Measurements from ENCODE around the gene ABI1. TPM values are rescaled to one million over a fixed set of nuclear protein-coding genes. Genes with fewer than 3 reads are reported as not detected.
"Not testable (repeated sequence)": the region's sequence is repeated elsewhere in the genome, so short reads cannot be mapped to it uniquely, and the experiment has no call there.

The ABI1 gene
- total RNA-seq (ENCODE audit: insufficient read depth, low replicate concordance): 87.2 TPM

DNA sequence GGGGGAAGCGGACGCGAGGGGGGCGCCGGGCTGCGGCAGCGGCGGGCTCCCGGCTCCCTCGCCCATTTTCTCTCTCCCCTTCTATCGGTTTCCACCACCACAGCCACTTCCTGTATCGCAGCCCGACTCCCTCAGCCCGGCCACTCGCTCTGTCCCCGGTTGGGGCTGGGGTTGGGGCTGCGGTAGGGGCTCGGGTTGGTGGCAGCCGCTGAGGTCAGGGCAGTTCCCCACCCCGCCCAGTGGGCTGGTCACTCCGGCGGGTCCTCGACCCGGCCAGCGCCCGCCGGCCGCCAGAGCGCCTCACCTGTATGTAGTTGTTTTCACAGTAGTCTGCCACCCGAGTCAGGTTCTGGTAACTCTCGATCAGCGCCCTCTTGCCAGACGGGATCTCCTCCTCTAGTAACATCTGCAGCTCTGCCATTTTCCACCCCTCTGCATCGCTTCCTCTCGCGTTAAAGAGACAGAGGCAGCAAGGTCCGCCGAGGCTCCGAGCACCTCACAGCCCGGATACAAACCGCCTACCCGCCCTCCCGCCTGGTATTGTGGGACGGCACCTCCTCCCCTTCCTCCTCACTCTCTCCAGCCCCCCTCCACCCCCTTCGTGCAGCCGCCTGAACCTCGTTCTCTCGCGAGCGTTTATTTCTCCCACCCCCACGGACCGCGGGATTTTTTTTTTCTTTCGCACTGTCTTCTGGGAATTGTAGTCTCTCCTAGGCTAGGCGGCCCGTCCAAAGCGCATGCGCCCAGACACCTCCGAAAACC is at the start of gene ABI1:
Gene ABI1 (minus strand): TSS at position 516 of the 762 bp plus-strand sequence. CDS start 95 bp downstream, at position 421.
- peak; percentile 100 for DNase-seq (ENCODE audit: low spot score)

- DNase-seq (ENCODE audit: low spot score): no peak
Measured at GRCh38 chr10:26909753-26910152, 49.0 kb upstream of the ABI1 start.

- not testable (repeated sequence) for DNase-seq (ENCODE audit: low spot score)
Measured at GRCh38 chr10:26905253-26905781, 44.6 kb upstream of the ABI1 start.

DNA sequence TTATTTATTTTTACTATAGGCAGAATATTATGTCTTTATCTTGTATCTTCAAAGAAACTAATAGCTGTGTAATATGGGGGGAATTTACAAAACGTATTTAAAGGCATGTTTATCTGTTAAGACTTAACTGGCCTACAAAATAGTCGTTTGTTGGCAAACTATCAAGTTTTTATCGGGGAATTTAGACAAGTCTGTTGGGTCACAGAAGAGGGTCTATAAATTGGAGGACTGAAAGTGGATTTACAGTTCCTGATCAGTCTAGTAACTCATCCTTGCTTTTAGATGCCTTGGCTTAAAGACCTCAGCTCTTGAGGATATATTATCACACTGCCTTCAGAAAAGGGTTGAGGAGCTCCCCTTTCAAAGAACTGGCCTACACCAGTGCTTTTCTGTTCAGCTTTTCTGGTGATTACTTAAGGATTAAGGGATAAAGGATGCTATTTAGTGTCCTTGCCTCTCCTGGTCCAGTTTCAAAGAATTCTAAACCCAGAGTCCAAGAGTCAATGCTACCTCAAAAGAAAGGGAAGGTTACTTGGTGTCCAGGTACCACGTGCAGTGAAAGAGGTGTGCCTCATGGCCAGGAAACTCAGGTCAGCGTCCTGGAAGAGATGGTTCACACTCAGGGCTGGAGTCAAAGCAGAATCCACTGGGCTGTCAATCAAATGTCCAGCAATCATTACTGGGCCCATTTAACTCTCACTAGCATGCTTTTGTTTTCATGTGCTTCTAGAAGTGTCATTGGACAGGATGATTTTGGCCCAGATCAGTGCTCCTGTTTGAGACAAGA is 42.9 kb upstream of the ABI1 start:
- peak; percentile 93 for DNase-seq (ENCODE audit: low spot score)

DNA sequence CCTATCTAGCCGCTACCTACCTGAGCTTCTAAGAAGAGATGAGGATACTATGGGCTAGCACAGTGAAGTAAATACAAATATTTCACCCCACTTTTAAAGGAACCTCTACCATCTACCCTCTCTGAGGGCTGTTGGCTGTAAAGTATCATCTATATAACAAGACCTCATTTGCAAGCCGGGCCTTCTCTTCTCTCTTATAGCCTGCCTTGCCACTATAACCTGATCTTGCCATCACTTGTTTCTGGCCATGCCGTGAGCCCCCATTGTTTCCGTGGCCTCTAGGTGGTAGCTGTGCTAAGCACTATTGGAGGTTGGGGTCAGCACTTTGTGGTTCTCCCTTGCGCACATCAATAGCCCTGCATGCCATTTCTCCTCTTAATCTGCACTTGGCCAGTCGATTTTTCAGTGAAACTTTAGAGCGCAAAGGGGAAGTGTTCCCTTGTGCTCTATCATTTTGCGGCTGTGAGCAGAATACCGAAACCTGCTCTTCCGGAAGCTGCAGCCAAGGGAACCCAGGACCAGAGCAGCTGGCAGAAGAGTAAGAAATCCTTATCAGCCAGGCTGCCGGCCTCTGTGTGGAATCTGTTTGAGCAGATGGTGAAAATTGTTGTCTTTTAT is 31.7 kb upstream of the ABI1 start:
- not testable (repeated sequence) for DNase-seq (ENCODE audit: low spot score)

DNA sequence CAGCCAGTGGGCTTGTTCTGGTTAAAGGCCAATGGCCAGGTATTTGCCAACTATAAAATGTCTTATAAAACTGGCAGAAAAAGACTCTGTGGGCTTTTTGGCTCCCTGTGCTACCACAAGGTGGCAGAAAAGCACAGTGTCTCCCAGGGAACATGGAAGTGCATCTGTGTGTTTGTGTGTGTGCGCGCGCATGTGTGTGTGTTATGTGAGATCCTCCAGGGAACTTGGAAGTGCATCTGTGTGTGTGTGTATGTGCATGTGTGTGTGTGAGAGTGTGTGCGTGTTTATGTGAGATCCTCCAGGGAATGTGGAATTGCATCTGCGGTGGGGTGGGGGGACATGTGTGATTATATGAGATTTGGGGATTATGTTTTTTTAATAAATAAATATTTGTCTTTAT is 30.2 kb upstream of the ABI1 start:
- peak; percentile 68 for DNase-seq (ENCODE audit: low spot score)

DNA sequence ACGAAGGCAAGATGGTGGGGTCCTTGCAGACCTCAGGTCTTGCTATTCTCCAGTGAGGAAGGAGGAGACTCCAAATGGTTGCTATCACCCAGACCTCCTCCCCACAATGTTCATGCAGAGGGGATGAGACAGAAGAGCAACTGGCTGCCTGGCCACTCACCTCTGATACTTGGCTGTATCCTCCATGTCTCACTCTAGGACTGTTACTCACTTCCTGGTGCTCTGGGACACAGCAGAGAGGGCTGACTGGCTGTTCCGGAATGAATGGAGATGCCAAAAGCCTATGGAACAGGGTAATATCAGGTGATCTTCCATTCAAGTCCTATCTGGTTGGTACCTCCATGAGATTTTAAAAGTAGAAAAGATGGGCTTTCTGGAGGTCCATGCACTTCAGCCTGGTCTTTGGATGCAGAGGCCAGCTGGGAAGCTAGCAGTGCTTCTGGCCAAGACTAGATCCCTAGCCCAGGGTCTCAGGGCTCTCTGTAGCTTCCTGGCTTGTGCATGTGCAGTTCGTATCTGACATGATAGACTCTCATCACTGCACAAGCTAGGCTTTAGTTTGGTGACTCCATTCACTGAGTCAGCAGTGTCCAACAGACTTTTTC is 27.0 kb upstream of the ABI1 start:
- DNase-seq (ENCODE audit: low spot score): no peak

GRCh38 chr10:26881600-26882331 is 21.0 kb upstream of the ABI1 start:
- peak; percentile 72 for DNase-seq (ENCODE audit: low spot score)

GRCh38 chr10:26879744-26880143 is 19.0 kb upstream of the ABI1 start:
- no peak for DNase-seq (ENCODE audit: low spot score)

- DNase-seq (ENCODE audit: low spot score): no peak
Measured at GRCh38 chr10:26870766-26871165, 10.0 kb upstream of the ABI1 start.

- peak; percentile 32 for DNase-seq (ENCODE audit: low spot score)
Measured at GRCh38 chr10:26869528-26869927, 8.8 kb upstream of the ABI1 start.

DNA sequence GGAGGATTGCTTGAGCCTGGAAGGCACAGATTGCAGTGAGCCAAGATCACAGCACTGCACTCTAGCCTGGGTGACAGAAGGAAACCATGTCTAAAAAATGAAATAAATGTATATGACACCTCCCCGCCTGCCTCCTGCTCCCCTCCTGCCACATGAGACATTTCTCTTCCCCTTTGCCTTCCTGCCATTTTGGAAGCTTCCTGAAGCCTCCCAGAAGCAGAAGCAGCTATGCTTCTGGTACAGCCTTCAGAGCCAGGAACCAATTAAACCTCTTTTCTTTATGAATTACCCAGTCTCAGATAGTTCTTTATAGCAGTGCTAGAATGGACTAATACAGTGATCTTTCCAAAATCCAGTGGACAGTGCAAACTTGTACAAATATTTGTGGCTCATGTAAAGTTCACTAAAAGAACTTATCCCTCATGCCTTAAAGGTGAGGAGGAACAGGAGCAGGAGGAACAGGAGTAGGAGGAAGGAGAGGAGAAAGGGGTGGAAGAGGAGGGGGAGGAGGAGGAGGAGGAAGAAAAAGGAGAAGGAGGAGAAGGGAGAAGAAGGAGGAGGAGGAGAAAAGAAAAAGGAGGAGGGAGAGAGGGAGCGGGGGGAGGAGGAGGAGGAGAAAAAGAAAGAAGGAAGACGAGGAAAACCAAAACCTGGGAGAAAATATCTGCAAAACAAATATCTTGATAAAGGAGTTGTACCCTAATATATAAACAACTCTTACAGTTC is 2.8 kb upstream of the ABI1 start:
- no peak for DNase-seq (ENCODE audit: low spot score)

DNA sequence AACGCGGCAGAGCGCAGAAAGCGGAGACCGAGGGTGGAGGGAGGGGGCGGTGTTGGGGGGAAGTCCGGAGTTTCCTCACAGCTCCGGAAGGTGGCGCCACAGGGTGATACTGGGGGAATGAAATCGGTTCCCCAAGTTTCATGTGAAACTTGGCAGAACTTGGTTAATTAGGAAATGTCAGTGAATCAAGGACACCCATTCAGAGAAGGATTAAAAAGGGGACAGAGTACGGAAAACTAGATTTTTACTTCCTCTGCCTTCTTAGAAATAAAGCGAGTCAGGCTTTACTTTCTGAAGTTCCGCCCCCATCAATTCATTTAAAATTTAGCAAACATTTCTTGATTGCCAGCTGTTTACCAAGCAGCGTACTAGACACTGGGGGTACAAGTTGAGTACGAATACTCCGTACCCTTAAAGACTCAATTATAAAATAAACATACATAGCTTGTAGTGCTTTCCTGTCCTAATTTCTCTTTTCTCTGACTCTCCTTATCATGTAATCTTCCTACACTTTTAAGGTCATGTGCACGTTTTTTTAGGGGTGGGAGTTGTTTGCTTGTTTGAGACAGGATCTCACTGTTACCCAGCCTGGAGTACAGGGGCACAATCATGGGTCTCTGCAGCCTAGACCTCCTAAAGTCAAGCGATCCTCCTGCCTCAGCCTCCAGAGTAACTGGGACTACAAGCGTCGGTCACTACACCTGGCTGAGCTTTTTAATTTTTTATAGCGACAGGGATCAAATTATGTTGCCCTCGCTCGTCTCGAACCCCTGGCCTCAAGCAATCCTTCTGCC is 644 bp upstream of the ABI1 start:
- DNase-seq (ENCODE audit: low spot score): peak; percentile 10

- peak; percentile 81 for DNase-seq (ENCODE audit: low spot score)
Measured at GRCh38 chr10:26860102-26860442, 686 bp downstream of the ABI1 start.

- peak; percentile 28 for DNase-seq (ENCODE audit: low spot score)
Measured at GRCh38 chr10:26859241-26860101, 1.3 kb downstream of the ABI1 start.

DNA sequence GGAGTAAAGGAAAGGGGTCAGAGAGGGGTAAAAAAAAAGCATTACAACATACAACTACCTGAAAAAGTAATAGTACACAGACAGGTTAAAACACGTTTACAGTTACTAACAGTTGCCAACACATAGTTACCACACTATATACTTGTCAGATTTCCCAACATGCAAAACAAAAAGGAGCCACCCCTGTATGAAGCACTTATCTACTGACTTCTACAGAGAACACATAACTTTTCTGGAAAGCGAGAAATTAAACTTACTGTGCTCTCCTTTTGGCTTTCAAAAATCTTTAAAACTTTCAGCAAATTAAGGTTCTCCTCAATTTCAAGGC is 2.1 kb downstream of the ABI1 start:
- DNase-seq (ENCODE audit: low spot score): peak; percentile 21

DNA sequence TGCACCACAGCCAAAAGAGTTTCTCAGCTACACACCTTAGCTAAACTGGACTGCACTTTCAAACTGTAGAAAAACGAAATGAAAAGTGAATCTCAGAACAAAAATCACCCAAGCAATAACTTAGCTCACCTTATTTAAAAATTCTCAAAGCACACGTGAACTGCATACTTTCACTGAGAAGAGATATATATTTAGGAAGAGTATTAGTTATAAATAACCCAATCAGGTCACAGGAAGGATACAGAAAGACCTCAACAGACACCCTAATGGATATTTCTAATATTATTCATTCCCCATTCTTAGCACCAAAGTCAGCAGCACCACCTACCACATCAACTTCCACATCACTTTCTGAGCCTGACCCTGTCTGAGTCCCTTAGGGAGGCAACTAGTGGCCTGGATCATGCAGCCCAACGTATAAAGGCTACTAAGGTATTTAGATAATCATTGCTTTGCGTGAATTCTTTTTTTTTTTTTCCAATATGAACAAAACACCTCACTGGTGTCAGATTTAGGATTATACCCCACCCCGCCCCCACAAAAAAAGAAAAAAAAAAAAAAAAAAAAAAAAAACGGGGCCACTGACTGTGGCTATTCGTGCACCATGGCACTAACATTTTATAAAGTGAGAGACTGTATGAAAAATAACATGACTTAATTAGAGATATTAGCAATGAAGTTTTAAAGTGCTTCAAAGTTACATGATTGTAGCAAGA is 2.6 kb downstream of the ABI1 start:
- DNase-seq (ENCODE audit: low spot score): no peak

DNA sequence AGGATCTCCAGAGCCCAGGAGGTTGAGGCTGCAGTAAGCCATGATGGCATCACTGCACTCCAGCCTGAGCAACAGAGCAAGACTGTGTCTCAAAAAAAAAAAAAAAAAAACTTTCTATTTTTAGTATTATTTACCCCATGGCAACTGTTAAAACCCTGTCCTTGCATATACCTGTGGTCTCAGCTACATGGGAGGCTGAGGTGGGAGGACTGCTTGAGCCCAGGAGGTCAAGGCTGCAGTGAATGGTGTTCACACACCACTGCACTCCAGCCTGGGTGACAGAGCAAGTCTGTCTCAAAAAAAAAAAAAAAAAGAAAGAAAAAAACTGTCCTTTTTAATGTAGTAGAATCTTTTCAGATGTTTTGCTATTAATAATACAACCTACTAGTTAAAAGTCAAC is 3.2 kb downstream of the ABI1 start:
- DNase-seq (ENCODE audit: low spot score): not testable (repeated sequence)

Data from umbilical cord (tissue), 2 donors.